GM18511 (cell line): Measurements from ENCODE around the gene IRF4.

Source experiments
- ATAC-seq: cut with Tn5 transposase; IDR thresholded peaks from one replicate; pipeline ENCODE4 v1.9.1; 2021; ENCODE audit warnings: mild to moderate bottlenecking, moderate library complexity; ENCODE audit not compliant: unreplicated experiment

Gene IRF4

GRCh38 chr6:436308-437036 lies 44.9 kb downstream of the IRF4 start:
- no peak for ATAC-seq

GRCh38 chr6:437037-437392 lies 45.5 kb downstream of the IRF4 start:
- ATAC-seq, result no peak

DNA sequence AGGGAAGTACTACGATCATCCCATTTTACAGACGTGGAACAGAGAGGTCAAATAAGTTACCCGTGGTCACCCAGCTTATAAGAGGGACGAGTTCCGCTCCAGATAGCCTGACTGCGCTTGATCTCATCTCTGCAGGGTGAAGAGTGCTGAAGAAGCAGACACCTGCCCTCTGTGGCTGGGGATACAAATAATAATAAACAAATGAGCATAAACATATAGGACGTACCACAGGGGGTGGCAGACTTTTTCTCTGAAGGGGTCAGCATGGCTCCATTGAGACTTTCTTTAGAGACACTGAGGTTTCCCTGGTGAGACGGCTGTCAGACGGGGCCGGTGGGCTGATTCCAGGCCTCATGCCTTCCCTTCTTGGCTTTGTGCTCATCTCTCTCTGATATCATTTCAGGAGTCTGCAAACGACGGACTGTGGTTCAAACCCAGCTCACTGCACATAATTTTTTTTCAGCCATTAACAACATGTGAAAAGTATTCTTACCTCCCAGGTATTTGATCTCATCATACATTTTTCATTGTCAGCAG lies 47.1 kb downstream of the IRF4 start:
- no peak for ATAC-seq

- ATAC-seq, result no peak
These were observed 48.2 kb downstream of the IRF4 start for GRCh38 chr6:439641-440167.

DNA sequence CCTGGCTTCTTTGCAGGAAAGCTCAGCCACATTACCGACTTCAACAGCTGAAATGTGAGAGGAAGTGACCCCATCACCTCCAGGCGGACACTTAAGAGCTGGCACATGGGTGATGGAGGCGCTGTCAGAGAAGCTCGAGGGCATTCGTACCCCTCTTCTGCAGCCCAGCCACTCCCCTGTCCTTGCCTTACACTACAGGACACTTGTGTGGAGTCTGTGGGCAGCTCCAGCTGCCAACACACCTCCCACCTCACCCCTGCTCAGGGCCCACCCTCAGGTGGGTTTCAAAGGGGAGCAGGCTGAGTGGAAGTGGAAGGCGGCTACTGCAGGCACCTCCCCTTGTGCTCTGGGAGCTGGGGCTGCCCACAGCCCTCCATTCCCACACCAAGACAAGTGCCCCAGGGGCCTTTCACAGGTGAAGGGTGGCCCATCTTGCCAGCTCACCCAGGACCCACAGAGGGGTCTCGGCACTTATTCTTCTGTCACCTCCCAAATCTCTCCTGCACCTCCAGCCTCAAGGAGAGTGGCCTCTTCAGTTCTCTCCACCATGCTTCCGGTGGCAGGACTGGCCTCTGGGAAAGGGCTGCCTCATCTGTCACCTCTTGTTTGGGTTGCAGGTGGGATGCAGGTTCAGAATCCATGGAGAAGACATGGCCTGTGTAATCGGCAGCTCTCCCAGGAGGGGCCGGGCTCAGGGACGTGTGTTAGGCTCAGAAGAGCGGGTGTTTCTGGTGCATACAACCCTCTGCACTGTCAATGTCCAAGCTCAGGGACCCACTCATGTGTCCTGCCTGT lies 49.8 kb downstream of the IRF4 start:
- ATAC-seq, result no peak

GRCh38 chr6:443621-444159 lies 52.1 kb downstream of the IRF4 start:
- no peak for ATAC-seq

DNA sequence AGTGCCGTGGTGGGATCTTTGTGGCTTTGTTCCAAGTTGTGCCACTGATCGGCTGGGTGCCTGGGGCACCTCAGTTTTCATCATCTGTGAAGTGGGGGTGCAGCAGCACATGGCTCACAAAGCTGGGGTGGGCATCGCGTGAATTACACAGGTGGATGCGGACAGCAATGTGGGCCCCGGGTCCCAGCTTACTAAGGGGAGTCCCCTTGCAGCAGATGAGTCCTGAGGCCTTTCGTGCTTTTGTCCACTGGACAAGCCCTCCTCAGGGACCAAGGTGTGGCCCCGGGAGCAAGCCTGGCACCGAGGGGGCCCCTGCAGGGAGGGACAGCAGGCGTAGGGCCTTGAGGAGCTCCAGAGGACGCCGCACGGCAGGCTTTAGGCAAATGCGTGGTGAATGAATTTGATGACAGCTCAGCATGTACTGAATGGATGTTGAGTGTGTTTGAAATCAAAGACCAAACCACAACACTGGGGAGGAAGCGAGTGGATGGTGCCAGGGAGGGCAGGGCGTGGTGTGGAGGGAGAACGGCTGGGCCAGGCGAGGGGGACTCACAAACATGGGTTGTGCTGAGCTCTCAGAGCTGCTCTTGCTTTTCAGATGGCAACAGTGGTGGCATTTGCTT lies 53.2 kb downstream of the IRF4 start:
- no peak for ATAC-seq

GRCh38 chr6:445571-446417 lies 54.2 kb downstream of the IRF4 start:
- ATAC-seq, result no peak

DNA sequence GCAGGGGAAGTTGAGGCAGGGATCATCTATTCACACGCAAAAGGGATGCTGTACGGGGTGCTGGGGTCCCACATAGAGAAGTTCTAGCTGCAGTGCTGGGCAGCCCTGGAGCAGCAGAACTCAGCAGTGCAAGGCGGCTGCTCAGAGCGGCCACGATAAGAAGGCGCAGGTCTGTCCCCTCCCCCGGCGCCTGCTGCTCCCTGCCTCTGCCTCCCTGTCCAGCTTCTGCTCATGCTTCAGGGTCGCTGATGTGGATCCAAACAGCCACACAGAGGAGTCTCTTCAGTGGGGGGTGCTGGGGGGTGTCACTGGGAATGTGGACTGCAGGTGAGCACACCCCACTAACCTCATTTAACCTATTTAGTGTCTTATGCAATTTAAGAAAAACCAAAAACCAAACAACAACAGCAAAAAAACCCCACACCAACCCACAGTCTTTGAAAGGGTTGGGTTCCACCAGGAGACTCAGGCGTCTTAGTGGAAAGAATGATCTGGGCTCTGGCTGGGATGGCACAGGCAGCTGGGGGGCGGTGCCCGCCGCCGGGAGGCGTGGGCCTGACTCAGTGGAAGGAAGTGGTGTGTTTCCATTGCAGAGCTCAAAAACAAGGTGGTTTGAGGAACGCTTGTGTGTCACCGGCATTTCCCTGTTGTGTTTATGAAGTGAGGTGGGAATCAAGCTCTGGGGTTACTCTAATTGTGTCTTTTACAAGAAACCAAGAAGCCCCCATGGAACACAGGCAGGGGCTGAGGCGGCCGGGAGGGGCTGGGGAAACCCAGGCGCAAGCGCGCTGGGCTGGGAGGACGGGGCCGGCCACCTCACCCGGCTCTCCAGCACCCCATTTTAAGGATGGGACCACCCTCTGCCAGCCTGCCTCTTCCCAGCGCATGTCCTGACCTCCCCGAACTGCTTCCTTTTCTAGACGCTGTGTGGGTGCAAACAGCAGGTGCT lies 55.1 kb downstream of the IRF4 start:
- no peak for ATAC-seq

- ATAC-seq, result no peak
These were observed 56.0 kb downstream of the IRF4 start for GRCh38 chr6:447381-448165.

DNA sequence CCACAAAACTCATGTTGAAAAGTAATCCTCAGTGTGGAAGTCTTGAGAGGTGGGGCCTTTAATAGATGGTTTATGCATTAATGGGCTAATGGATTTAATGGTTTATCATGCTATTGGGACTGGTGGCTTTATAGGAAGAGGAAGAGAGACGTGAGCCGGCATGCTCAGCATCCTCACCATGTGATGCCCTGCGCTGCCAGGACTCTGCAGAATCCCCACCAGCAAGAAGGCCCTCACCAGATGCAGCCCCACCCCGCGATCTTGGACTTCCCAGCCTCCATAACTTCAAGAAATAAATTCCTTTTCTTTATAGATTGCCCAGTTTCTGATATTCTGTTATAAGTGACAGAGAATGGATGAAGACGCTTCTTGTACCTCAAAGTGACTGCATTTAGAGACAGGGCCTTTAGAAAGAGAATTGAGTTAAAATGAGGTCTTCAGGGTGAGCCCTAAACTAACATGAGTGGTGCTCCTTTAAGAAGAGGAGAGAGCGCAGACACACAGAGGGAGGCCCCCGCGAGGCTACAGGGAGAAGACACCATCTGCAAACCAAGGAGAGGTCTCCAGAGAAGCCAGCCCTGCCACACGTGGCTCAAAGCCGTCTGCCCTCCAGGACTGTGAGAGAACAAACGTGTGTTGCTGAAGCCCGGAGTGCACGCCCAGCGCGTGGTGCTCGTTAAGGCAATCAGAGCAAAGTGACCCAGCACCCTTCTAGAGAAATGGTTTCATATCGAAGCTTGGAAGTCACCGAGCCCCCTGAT lies 56.9 kb downstream of the IRF4 start:
- ATAC-seq, result no peak

DNA sequence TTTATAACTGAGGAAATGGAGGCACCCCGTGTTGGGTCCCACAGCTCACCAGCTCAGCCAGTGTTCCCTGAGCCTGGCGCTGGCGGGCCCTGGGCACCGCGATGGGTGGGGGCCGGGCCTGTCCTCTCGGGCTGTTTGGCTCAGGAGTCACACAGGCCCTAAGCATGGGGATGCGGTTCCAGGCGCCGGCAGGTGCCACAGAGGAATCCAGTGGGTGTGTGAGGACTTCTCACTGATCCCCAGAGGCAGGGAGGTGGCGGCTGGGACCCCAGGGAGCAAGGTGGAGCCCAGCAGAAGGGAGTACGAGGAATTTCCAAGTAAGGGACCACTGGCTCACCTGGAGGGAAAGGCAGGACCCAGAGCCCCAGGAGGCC lies 57.5 kb downstream of the IRF4 start:
- no peak for ATAC-seq

DNA sequence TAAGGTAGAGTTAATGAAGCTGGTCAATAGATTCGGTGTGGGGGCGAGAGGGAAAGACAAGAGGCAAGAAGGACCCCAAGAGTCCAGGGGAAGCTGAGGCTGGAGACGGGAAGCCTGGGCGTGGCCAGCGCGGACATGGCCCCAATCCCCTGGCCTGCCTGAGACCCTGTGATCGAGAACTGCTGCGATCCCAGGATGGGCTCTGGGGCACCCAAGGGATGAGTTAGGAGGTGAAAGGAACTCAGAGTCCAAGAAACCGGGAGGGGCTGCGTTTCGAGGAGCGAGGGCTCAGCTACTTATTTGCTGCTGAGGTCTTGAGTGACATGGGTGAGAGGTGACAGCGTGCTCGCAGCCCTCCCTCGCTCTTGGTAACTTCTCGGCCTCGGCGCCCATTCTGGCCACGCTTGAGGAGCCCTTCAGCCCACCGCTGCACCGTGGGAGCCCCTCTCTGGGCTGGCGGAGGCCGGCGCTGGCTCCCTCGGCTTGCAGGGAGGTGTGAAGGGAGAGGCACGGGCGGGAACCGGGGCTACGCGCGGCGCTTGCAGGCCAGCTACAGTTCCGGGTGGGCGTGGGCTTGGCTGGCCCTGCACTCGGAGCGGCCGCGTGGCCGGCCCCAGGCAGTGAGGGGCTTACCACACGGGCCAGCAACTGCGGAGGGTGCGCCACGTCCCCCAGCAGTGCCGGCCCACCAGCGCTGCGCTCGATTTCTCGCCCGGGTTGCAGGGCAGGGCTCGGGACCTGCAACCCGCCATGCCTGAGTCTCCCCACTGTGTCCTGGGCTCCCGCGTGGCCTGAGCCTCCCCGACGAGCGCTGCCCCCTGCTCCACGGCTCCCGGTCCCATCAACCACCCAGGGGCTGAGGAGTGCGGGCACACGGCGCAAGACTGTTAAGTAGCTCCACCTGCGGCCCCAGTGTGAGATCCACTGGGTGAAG lies 58.2 kb downstream of the IRF4 start:
- no peak for ATAC-seq

DNA sequence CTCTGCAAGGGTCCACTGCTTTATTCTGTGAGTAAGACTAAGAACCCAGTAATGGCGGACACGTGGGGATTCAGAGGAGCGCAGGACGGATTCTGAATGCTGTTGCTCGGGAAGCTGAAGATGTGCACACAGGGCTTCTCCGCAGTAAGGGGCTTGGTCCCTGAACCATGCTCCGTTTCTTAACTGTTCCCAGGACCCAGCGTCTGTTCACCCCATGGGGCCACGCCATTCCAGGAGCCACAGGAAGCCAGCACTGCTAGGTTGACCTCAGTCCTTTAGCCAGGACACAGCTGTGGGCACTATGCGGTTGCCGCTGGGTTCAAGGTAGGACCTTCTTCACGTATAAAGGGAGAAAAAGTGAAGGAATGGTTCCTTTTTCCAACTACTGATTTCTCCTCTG lies 59.8 kb downstream of the IRF4 start:
- no peak for ATAC-seq

- ATAC-seq, result no peak
These were observed 60.3 kb downstream of the IRF4 start for GRCh38 chr6:451847-452246.

DNA sequence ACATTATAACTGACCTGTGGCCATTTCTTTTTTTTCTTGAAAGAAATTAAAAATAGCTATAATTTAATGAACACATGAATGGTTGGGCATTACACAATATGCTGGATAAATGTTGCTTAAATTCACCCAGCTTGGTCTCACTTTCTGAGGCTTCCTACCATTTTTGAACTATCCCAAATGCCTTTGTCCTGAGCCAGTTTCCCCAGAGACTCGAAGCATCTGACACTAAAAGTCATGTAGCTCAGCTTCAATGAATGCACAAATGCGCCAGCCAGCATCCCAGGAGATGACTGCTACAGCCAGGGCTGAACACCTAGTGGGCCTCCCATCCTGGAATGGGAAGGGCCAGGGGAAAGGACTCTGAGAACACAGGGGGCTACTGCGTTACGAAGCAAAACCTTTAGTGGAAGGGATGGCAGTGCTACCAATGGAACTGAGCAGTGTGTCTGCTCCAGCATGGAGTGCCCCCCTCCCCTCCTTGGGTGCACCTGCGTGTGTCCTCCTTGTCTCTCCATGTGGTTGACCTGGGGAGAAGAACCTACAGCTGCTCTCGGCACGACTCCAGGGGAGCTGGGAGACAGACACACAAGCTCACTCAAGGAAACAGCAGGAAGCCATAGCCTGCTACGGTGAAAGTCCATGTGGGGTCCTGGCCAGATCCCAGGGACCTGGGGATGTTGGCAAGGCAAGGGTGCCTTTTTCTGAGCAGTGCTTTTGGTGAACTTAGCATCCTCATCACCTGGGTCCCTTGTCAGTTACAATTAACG lies 60.9 kb downstream of the IRF4 start:
- ATAC-seq, result no peak
